Stimulated activated memory B cell treated with anti-CD40 and anti-IgM and Interleukin-4, amounts not matched to agents 10 μg/mL and 1 μg/mL and 100 μg/mL, for 72 hours (primary cell): ENCODE data around the gene CD46.
"Not testable (repeated sequence)": the region's sequence is repeated elsewhere in the genome, so short reads cannot be mapped to it uniquely, and the experiment has no call there.

ENCODE experiments used
- ATAC-seq: fragments of 150-1000 bp; cut with Tn5 transposase; 2 replicates; pipeline ENCODE4 v1.10.0; 2021
- H3K27ac Mint-ChIP-seq: one replicate; pipeline ENCODE4 v1.8.0; 2022; ENCODE audit warnings: mild to moderate bottlenecking, mixed read lengths
- H3K27me3 Mint-ChIP-seq: one replicate; pipeline ENCODE4 v1.8.0; 2022; ENCODE audit warnings: mixed read lengths
- H3K36me3 Mint-ChIP-seq: one replicate; pipeline ENCODE4 v1.8.0; 2022; ENCODE audit warnings: mixed read lengths
- H3K4me1 Mint-ChIP-seq: one replicate; pipeline ENCODE4 v1.8.0; 2022; ENCODE audit warnings: mixed read lengths
- H3K4me3 Mint-ChIP-seq: one replicate; pipeline ENCODE4 v1.8.0; 2022; ENCODE audit warnings: mild to moderate bottlenecking, moderate library complexity, mixed read lengths
- H3K9me3 Mint-ChIP-seq: one replicate; pipeline ENCODE4 v1.8.0; 2022; ENCODE audit warnings: mixed read lengths

Gene CD46

DNA sequence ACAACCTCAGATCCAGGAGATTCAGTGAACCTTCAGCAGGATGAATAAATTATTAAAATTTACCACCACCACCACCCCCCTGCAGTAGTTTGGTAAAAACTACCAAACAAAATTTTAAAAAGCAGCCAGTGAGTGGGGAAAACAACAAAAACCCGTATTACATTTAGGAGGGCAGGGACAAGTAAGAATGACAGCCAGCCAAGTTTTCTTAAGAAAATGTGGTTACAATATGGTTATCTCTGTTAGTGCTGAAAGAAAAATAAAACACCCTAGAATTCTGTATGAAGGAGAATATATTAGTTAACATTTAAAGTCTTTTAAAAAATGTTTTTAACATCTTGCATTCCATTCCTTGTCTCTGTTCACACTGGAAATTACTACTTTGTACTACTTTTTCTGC, 14.7 kb downstream of the CD46 start:
- no peak for ATAC-seq
- no peak overlapping the region for H3K27ac Mint-ChIP-seq
- peaks cover 87% of the 10 kb centered on the region for H3K36me3 Mint-ChIP-seq
- H3K27me3 Mint-ChIP-seq = no peaks in the 10 kb centered on the region
- peaks cover 3% of the 10 kb centered on the region for H3K9me3 Mint-ChIP-seq
- H3K4me3 Mint-ChIP-seq = no peak overlapping the region
- H3K4me1 Mint-ChIP-seq = no peaks in the 10 kb centered on the region

GRCh38 chr1:207770514-207770913, 18.7 kb downstream of the CD46 start:
- H3K27ac Mint-ChIP-seq, H3K27me3 Mint-ChIP-seq, ATAC-seq: not testable (repeated sequence)

GRCh38 chr1:207776045-207776444, 24.2 kb downstream of the CD46 start:
- not testable (repeated sequence) for H3K27me3 Mint-ChIP-seq, H3K4me3 Mint-ChIP-seq, ATAC-seq, H3K27ac Mint-ChIP-seq
- Mint-ChIP-seq H3K36me3 (peaks cover 95% of the 10 kb centered on the region), H3K9me3 (peaks cover 16% of the 10 kb centered on the region), H3K4me1 (peaks cover 32% of the 10 kb centered on the region)

More at GRCh38 chr1:207770514-207770913, 18.7 kb downstream of the CD46 start:
- H3K4me1 Mint-ChIP-seq = peaks cover 12% of the 10 kb centered on the region
- H3K4me3 Mint-ChIP-seq = not testable (repeated sequence)
- H3K9me3 Mint-ChIP-seq = peaks cover 13% of the 10 kb centered on the region
- peaks cover 87% of the 10 kb centered on the region for H3K36me3 Mint-ChIP-seq

DNA sequence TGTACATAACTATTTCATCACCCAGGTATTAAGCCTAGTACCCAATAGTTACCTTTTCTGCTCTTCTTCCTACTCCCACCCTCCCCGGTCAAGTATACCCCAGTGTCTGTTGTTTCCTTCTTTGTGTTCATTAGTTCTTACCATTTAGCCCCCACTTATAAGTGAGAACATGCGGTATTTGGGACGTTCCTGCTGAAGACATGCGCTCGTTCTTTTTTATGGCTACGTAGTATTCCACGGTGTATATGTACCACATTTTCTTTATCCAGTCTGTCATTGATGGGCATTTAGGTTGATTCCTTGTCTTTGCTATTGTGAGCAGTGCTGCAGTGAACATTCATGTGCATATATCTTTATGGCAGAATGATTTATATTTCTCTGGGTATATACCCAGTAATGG, 25.6 kb downstream of the CD46 start:
- not testable (repeated sequence) for ATAC-seq, H3K27me3 Mint-ChIP-seq, H3K9me3 Mint-ChIP-seq, H3K27ac Mint-ChIP-seq, H3K4me3 Mint-ChIP-seq
- peaks cover 92% of the 10 kb centered on the region for H3K36me3 Mint-ChIP-seq
- H3K4me1 Mint-ChIP-seq = peaks cover 32% of the 10 kb centered on the region

- Mint-ChIP-seq H3K4me3 (no peak overlapping the region), H3K9me3 (peaks cover 5% of the 10 kb centered on the region), H3K36me3 (peaks cover 82% of the 10 kb centered on the region), H3K27me3 (no peaks in the 10 kb centered on the region), H3K4me1 (peaks cover 24% of the 10 kb centered on the region), H3K27ac (no peak overlapping the region)
- no peak for ATAC-seq
Observed at GRCh38 chr1:207779008-207779407, 27.2 kb downstream of the CD46 start.

DNA sequence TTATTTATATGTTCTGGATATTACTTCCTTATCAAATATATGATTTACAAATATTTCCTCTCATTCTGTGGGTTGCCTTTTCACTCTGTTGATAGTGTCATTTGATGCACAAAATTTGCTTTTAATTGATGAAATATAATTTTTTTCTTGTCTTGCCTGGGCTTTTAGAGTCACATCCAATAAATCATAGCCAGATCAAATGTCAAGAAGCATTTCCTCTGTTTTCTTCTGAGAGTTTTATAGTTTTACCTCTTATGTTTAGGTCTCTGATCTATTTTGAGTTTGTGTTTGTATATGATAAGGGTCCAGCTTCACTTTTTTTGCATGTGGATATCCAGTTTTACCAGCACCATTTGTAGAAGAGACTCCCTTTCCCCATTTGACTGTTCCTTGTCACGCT, 29.5 kb downstream of the CD46 start:
- Mint-ChIP-seq H3K9me3 (peaks cover 3% of the 10 kb centered on the region), H3K27ac (no peak overlapping the region), H3K36me3 (peaks cover 71% of the 10 kb centered on the region), H3K4me3 (no peak overlapping the region), H3K27me3 (no peaks in the 10 kb centered on the region), H3K4me1 (peaks cover 14% of the 10 kb centered on the region)
- ATAC-seq = no peak

- no peaks in the 10 kb centered on the region for H3K4me1 Mint-ChIP-seq
- H3K36me3 Mint-ChIP-seq = peaks cover 18% of the 10 kb centered on the region
- H3K4me3 Mint-ChIP-seq = no peak overlapping the region
- H3K27me3 Mint-ChIP-seq = no peaks in the 10 kb centered on the region
- ATAC-seq = no peak
- H3K27ac Mint-ChIP-seq = no peak overlapping the region
- H3K9me3 Mint-ChIP-seq = no peaks in the 10 kb centered on the region
Observed at GRCh38 chr1:207787776-207788175, 35.9 kb downstream of the CD46 start.

DNA sequence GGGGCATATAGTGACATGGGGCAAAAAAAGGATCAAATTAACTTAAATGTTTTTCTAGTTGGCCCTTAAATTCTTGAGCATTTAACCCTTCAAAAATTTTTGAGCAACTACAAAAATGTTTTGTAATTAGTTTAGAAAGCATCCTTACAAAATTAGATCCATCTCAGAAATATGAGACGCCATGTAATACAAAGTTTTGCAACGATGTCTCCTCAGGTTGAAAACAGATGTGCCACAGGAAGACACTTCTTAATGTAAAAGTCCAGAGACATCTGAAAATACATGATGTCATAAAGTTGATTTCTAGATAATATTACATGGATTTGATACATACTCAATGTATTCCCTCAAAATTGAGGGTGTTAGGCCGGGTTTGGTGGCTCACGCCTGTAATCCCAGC, 37.5 kb downstream of the CD46 start:
- H3K9me3 Mint-ChIP-seq = no peaks in the 10 kb centered on the region
- ATAC-seq = no peak
- peaks cover 8% of the 10 kb centered on the region for H3K36me3 Mint-ChIP-seq
- H3K27me3 Mint-ChIP-seq = no peaks in the 10 kb centered on the region
- no peaks in the 10 kb centered on the region for H3K4me1 Mint-ChIP-seq
- H3K4me3 Mint-ChIP-seq = no peak overlapping the region
- H3K27ac Mint-ChIP-seq = no peak overlapping the region

GRCh38 chr1:207789792-207790787, 38.2 kb downstream of the CD46 start:
- H3K27ac Mint-ChIP-seq = no peak overlapping the region

GRCh38 chr1:207791290-207791689, 39.4 kb downstream of the CD46 start:
- no peak overlapping the region for H3K27ac Mint-ChIP-seq
- H3K4me3 Mint-ChIP-seq = no peak overlapping the region
- no peaks in the 10 kb centered on the region for H3K36me3 Mint-ChIP-seq
- ATAC-seq = no peak
- no peaks in the 10 kb centered on the region for H3K27me3 Mint-ChIP-seq
- no peaks in the 10 kb centered on the region for H3K9me3 Mint-ChIP-seq
- no peaks in the 10 kb centered on the region for H3K4me1 Mint-ChIP-seq

More at GRCh38 chr1:207789792-207790787, 38.2 kb downstream of the CD46 start:
- H3K9me3 Mint-ChIP-seq = no peaks in the 10 kb centered on the region
- H3K27me3 Mint-ChIP-seq = no peaks in the 10 kb centered on the region
- H3K4me3 Mint-ChIP-seq = no peak overlapping the region
- no peaks in the 10 kb centered on the region for H3K4me1 Mint-ChIP-seq
- peaks cover 1% of the 10 kb centered on the region for H3K36me3 Mint-ChIP-seq
- no peak for ATAC-seq

- H3K27ac Mint-ChIP-seq = no peak overlapping the region
- ATAC-seq = no peak
Observed at GRCh38 chr1:207793327-207793726, 41.5 kb downstream of the CD46 start.

GRCh38 chr1:207794861-207795260, 43.0 kb downstream of the CD46 start:
- H3K4me3 Mint-ChIP-seq = no peak overlapping the region
- no peak overlapping the region for H3K27ac Mint-ChIP-seq
- H3K36me3 Mint-ChIP-seq = no peaks in the 10 kb centered on the region

More at GRCh38 chr1:207793327-207793726, 41.5 kb downstream of the CD46 start:
- Mint-ChIP-seq H3K4me1 (peaks cover 13% of the 10 kb centered on the region), H3K27me3 (no peaks in the 10 kb centered on the region), H3K4me3 (no peak overlapping the region), H3K9me3 (no peaks in the 10 kb centered on the region), H3K36me3 (no peaks in the 10 kb centered on the region)

DNA sequence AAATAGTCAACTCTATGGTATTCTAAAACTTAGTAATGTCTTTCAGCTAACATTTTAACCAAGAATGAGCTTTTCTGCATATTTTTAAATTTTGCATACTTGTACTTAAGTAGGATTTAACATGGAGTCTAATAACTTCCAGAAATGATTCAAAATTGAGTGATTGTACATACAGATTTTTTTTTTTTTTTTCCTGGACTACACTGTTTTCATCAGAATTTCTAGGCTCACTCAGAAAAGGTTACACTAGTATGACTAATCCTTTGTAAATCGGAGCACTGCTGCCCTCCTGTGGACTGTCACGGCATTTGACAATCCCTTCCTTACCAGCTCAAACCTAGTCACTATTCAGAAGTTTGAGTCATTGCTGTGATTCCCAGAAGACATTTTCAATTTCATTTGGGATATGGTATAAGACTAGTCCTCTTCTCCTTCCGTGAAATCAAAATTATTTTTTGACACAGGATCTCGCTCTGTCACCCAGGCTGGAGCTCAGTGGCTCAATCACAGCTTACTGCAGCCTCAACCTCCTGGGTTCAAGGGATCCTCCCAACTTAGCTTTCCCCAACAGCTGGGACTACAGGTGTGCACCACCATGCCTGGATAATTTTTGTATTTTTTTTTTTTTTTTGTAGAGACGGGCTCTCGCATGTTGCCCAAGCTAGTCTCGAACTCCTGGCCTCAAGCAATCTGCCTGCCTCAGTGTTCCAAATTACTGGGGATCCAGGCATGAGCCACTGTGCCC, 45.5 kb downstream of the CD46 start:
- peak; percentile 86 for ATAC-seq
- Mint-ChIP-seq H3K27ac (no peak overlapping the region), H3K27me3 (no peaks in the 10 kb centered on the region), H3K4me1 (peaks cover 51% of the 10 kb centered on the region), H3K36me3 (peaks cover 21% of the 10 kb centered on the region), H3K9me3 (no peaks in the 10 kb centered on the region), H3K4me3 (no peak overlapping the region)

More at GRCh38 chr1:207794861-207795260, 43.0 kb downstream of the CD46 start:
- no peaks in the 10 kb centered on the region for H3K9me3 Mint-ChIP-seq
- no peak for ATAC-seq
- H3K27me3 Mint-ChIP-seq = no peaks in the 10 kb centered on the region
- peaks cover 28% of the 10 kb centered on the region for H3K4me1 Mint-ChIP-seq

GRCh38 chr1:207798847-207799246, 47.0 kb downstream of the CD46 start:
- Mint-ChIP-seq H3K4me1 (peaks cover 51% of the 10 kb centered on the region), H3K36me3 (peaks cover 30% of the 10 kb centered on the region), H3K4me3 (no peak overlapping the region), H3K9me3 (no peaks in the 10 kb centered on the region), H3K27me3 (no peaks in the 10 kb centered on the region), H3K27ac (peak overlapping the region; percentile 52)
- ATAC-seq = no peak

DNA sequence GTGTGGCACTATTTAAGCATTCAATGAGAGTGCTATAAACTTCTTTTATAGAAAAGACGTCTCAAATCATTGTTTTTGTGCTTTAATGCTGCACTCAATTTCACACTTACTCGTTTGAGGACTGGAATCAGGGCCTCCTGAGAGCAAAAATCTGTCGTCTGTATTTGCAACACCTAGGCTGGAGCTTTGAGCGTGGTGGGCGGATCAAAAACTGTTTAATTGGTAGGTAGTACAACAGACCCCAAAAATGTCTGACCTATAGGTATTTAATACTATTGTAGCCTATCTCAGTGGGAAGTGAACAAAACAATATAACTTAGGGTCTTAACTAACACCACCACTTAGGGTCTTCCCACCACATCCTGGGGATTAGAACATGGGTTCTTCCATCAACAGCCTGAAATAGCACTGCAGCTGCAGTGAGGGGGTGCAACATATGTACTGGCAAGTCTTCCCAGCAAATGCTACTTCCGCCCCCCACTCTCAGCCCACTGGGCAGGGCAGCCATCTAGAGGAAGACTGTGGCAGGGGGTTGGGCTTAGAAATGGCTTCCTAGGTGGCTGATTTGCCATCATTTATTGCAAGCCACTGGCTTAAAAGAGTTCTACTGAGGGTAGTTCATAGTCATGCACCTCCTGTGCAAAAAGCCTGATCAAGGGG, 48.3 kb downstream of the CD46 start:
- no peak for ATAC-seq
- H3K4me3 Mint-ChIP-seq = no peak overlapping the region
- no peaks in the 10 kb centered on the region for H3K9me3 Mint-ChIP-seq
- H3K4me1 Mint-ChIP-seq = peaks cover 51% of the 10 kb centered on the region
- no peak overlapping the region for H3K27ac Mint-ChIP-seq
- H3K27me3 Mint-ChIP-seq = no peaks in the 10 kb centered on the region
- peaks cover 38% of the 10 kb centered on the region for H3K36me3 Mint-ChIP-seq
